Stomach (tissue), 4 donors: ENCODE data around the gene UCK2.

Source experiments
- EP300 ChIP-seq: sonication (generic); formaldehyde crosslinking; IDR thresholded peaks from one replicate; pipeline ENCODE4 v1.6.1; 2017; ENCODE audit warnings: antibody characterized with exemption
- POLR2A ChIP-seq, 4 donors: fragments of 450-650 bp; IDR thresholded peaks; one replicate each; pipeline ENCODE4 v1.6.1; 2016; ENCODE audit warnings: antibody characterized with exemption in 4 of 4, control low read depth in 2 of 4, mild to moderate bottlenecking in 1 of 4, moderate library complexity in 1 of 4
- POLR2AphosphoS5 ChIP-seq, 3 donors: sonication (generic); formaldehyde crosslinking; IDR thresholded peaks; one replicate each; pipeline ENCODE4 v1.6.1; 2016; ENCODE audit warnings: antibody characterized with exemption in 3 of 3
- TF ChIP-seq, protein P1 (sequence below), 7 experiments: fragments of 450-650 bp in 4 of 7; fragments of 200-600 bp in 3 of 7; sonication (generic) in 3 of 7; IDR thresholded peaks; one replicate each; pipeline ENCODE4 v1.5.1; 2016 to 2019; ENCODE audit warnings: antibody characterized with exemption in 7 of 7, control low read depth in 2 of 7, mild to moderate bottlenecking in 1 of 7

DNA sequence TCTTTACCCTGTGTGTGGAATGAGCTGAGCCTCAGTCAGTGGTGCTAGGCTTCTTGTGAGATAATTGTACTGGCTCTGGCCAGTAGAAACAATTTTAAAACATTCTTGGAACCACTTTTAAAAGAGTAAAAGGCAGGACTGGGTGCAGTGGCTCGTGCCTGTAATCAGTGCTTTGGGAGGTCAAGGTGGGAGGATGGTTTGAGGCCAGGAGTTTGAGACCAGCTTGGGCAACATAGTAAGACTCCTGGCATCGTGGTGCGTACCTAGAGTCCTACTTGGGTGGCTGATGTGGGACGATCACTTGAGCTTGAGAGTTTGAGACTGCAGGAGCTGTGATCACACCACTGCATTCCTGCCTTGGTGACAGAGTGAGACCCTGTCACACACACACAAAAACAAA is 89.8 kb downstream of the UCK2 start:
- TF ChIP-seq POLR2A (IDR thresholded peaks at IDR 0.05) (no peak), POLR2AphosphoS5 (IDR thresholded peaks at IDR 0.05) (no peak), EP300 (no peak)
- TF ChIP-seq, protein P1, sequence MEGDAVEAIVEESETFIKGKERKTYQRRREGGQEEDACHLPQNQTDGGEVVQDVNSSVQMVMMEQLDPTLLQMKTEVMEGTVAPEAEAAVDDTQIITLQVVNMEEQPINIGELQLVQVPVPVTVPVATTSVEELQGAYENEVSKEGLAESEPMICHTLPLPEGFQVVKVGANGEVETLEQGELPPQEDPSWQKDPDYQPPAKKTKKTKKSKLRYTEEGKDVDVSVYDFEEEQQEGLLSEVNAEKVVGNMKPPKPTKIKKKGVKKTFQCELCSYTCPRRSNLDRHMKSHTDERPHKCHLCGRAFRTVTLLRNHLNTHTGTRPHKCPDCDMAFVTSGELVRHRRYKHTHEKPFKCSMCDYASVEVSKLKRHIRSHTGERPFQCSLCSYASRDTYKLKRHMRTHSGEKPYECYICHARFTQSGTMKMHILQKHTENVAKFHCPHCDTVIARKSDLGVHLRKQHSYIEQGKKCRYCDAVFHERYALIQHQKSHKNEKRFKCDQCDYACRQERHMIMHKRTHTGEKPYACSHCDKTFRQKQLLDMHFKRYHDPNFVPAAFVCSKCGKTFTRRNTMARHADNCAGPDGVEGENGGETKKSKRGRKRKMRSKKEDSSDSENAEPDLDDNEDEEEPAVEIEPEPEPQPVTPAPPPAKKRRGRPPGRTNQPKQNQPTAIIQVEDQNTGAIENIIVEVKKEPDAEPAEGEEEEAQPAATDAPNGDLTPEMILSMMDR (IDR thresholded peaks at IDR 0.05): no peak
